Neural progenitor cell (in vitro differentiated cells): Measurements from ENCODE around the gene PAK4. TPM values are rescaled to one million over a fixed set of nuclear protein-coding genes. Genes with fewer than 3 reads are reported as not detected.

Experiments used
- DNase-seq: peaks from one replicate; pipeline ENCODE4 v3.0.0-alpha.2; 2016; ENCODE audit warnings: low spot score
- H2AFZ ChIP-seq: fragments of 200-600 bp; sonication (generic); replicated peaks from 2 replicates; pipeline ENCODE4 v1.6.1; 2016; ENCODE audit warnings: antibody characterized with exemption
- H3F3A ChIP-seq: fragments of 200-600 bp; sonication (generic); 2 replicates; pipeline ENCODE4 v1.6.1; 2016; ENCODE audit warnings: antibody characterized with exemption, low read depth
- H3K27ac ChIP-seq: fragments of 200-600 bp; sonication (generic); 2 replicates; pipeline ENCODE4 v1.5.1; 2016; ENCODE audit warnings: mild to moderate bottlenecking
- H3K27me3 ChIP-seq: fragments of 200-600 bp; sonication (generic); 2 replicates; pipeline ENCODE4 v1.6.1; 2016; ENCODE audit warnings: mild to moderate bottlenecking, moderate library complexity
- H3K36me3 ChIP-seq: fragments of 200-600 bp; sonication (generic); 2 replicates; pipeline ENCODE4 v1.5.1; 2016
- H3K4me1 ChIP-seq: fragments of 200-600 bp; sonication (generic); 2 replicates; pipeline ENCODE4 v1.6.1; 2016; ENCODE audit warnings: mixed run types
- H3K4me2 ChIP-seq: fragments of 200-600 bp; sonication (generic); 2 replicates; pipeline ENCODE4 v1.6.1; 2016
- H3K4me3 ChIP-seq: fragments of 200-600 bp; sonication (generic); 2 replicates; pipeline ENCODE4 v1.5.1; 2016
- H3K79me2 ChIP-seq: fragments of 200-600 bp; sonication (generic); 2 replicates; pipeline ENCODE4 v1.6.1; 2016; ENCODE audit warnings: low read depth
- H3K9ac ChIP-seq: fragments of 200-600 bp; sonication (generic); 2 replicates; pipeline ENCODE4 v1.6.1; 2016
- H3K9me3 ChIP-seq: fragments of 200-600 bp; sonication (generic); 2 replicates; pipeline ENCODE4 v1.5.1; 2016; ENCODE audit warnings: low read depth
- H4K20me1 ChIP-seq: fragments of 200-600 bp; sonication (generic); 2 replicates; pipeline ENCODE4 v1.6.1; 2016; ENCODE audit warnings: low read depth
- H3K27ac Mint-ChIP-seq: 3 replicates; pipeline ENCODE4 v1.8.0; 2021; ENCODE audit warnings: mixed read lengths
- H3K27me3 Mint-ChIP-seq: 2 replicates; pipeline ENCODE4 v1.8.0; 2022; ENCODE audit warnings: low read depth, mild to moderate bottlenecking, inconsistent platforms, moderate library complexity, mixed read lengths; ENCODE audit not compliant: insufficient read depth
- H3K36me3 Mint-ChIP-seq: 3 replicates; pipeline ENCODE4 v1.8.0; 2021; ENCODE audit warnings: mixed read lengths
- H3K4me1 Mint-ChIP-seq: 3 replicates; pipeline ENCODE4 v1.8.0; 2021; ENCODE audit warnings: mixed read lengths
- H3K4me3 Mint-ChIP-seq: 3 replicates; pipeline ENCODE4 v1.8.0; 2021; ENCODE audit warnings: mild to moderate bottlenecking, moderate library complexity, mixed read lengths
- H3K9me3 Mint-ChIP-seq: 3 replicates; pipeline ENCODE4 v1.8.0; 2020; ENCODE audit warnings: mixed read lengths
- CTCF ChIP-seq: fragments of 200-600 bp; sonication (generic); IDR thresholded peaks from 2 replicates; pipeline ENCODE4 v1.5.1; 2017; ENCODE audit warnings: antibody characterized with exemption, mild to moderate bottlenecking
- EZH2 ChIP-seq: fragments of 200-600 bp; sonication (generic); IDR thresholded peaks from 2 replicates; pipeline ENCODE4 v1.6.1; 2017; ENCODE audit warnings: antibody characterized with exemption, mild to moderate bottlenecking, moderate library complexity
- EZH2phosphoT487 ChIP-seq: fragments of 200-600 bp; sonication (generic); IDR thresholded peaks from 2 replicates; pipeline ENCODE4 v1.6.1; 2017; ENCODE audit warnings: antibody characterized with exemption
- total RNA-seq: library from RNA; depleted of rRNA; stranded (reverse); fragments of >200 nt; gene quantifications from 2 replicates; pipeline ENCODE4 v1.2.3, GENCODE V29; 2015; ENCODE audit warnings: low replicate concordance

Gene PAK4
- total RNA-seq, 1 donor from 2014 or later: 9.7 TPM

GRCh38 chr19:39154629-39155100 lies 29.1 kb downstream of the PAK4 start:
- Histone ChIP-seq H2AFZ (no peak overlapping the region), H3K4me1 (peaks cover 11% of the 10 kb centered on the region), H3K9me3 (no peaks in the 10 kb centered on the region), H3K27ac (no peak overlapping the region), H3K4me2 (no peak overlapping the region), H3K9ac (no peak overlapping the region), H3K79me2 (peaks cover 73% of the 10 kb centered on the region), H3F3A (no peaks in the 10 kb centered on the region), H3K36me3 (no peaks in the 10 kb centered on the region), H3K27me3 (no peaks in the 10 kb centered on the region), H4K20me1 (peaks cover 93% of the 10 kb centered on the region), H3K4me3 (no peak overlapping the region)
- peak overlapping the region; percentile 22 for H3K27ac Mint-ChIP-seq
- DNase-seq: no peak
- H3K4me1 Mint-ChIP-seq: peaks cover 24% of the 10 kb centered on the region
- peaks cover 2% of the 10 kb centered on the region for H3K27me3 Mint-ChIP-seq
- peaks cover 5% of the 10 kb centered on the region for H3K36me3 Mint-ChIP-seq
- H3K4me3 Mint-ChIP-seq: no peak overlapping the region
- no peaks in the 10 kb centered on the region for H3K9me3 Mint-ChIP-seq
- TF ChIP-seq EZH2phosphoT487 (no peak), EZH2 (no peak), CTCF (no peak)

- Histone ChIP-seq H3K4me2 (no peak overlapping the region), H3K9ac (no peak overlapping the region), H3K27me3 (no peaks in the 10 kb centered on the region), H3K4me1 (peaks cover 11% of the 10 kb centered on the region), H3K79me2 (peaks cover 74% of the 10 kb centered on the region), H4K20me1 (peaks cover 93% of the 10 kb centered on the region), H3K36me3 (no peaks in the 10 kb centered on the region), H3K4me3 (no peak overlapping the region), H2AFZ (no peak overlapping the region), H3K9me3 (no peaks in the 10 kb centered on the region), H3K27ac (no peak overlapping the region), H3F3A (no peaks in the 10 kb centered on the region)
- no peak for DNase-seq
- no peaks in the 10 kb centered on the region for H3K9me3 Mint-ChIP-seq
- H3K4me1 Mint-ChIP-seq: peaks cover 22% of the 10 kb centered on the region
- no peak for TF ChIP-seq EZH2phosphoT487
- TF ChIP-seq CTCF: no peak
- TF ChIP-seq EZH2: no peak
- H3K4me3 Mint-ChIP-seq: no peak overlapping the region
- no peaks in the 10 kb centered on the region for H3K27me3 Mint-ChIP-seq
- no peak overlapping the region for H3K27ac Mint-ChIP-seq
- peaks cover 5% of the 10 kb centered on the region for H3K36me3 Mint-ChIP-seq
Measured at GRCh38 chr19:39155114-39155700, 29.6 kb downstream of the PAK4 start.

- no peaks in the 10 kb centered on the region for H3K9me3 Mint-ChIP-seq
- Histone ChIP-seq H3K36me3 (no peaks in the 10 kb centered on the region), H3K27me3 (no peaks in the 10 kb centered on the region), H4K20me1 (peaks cover 93% of the 10 kb centered on the region), H3K4me1 (peaks cover 11% of the 10 kb centered on the region), H3K9me3 (no peaks in the 10 kb centered on the region), H2AFZ (no peak overlapping the region), H3K27ac (no peak overlapping the region), H3K9ac (no peak overlapping the region), H3K4me2 (no peak overlapping the region), H3F3A (no peaks in the 10 kb centered on the region), H3K4me3 (no peak overlapping the region), H3K79me2 (peaks cover 76% of the 10 kb centered on the region)
- no peak for DNase-seq
- peaks cover 23% of the 10 kb centered on the region for H3K4me1 Mint-ChIP-seq
- TF ChIP-seq CTCF (no peak), EZH2 (no peak)
- no peaks in the 10 kb centered on the region for H3K27me3 Mint-ChIP-seq
- H3K4me3 Mint-ChIP-seq: no peak overlapping the region
- H3K27ac Mint-ChIP-seq: peak overlapping the region; percentile 68
- H3K36me3 Mint-ChIP-seq: peaks cover 5% of the 10 kb centered on the region
Measured at GRCh38 chr19:39155741-39156140, 30.2 kb downstream of the PAK4 start.
